ENCODE data around the gene RAP1GAP2. TPM values are rescaled to one million over a fixed set of nuclear protein-coding genes. Genes with fewer than 3 reads are reported as not detected.

The RAP1GAP2 gene
- polyA plus RNA-seq, 3 donors: 1.5 to 48.4 (median 6.1) TPM

DNA sequence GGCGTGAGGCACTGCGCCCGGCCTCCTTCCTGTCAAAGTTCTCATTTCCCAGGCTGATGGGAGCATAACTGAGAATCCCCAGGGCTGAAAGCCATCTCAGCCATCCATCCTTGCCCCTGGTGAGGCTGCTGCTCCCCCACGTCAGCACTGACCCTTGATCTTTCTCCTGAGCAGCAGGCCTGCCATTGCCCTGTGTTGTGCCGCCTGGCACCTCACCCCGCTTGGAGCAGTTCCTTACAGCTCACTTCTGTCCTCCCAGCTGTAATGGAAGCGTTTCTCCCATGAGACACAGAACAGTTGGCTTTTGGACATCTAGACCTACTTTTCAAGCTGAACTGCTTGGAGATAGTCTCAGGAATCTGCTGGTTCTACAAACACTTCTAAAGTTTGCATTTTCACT lies 215.7 kb downstream of the RAP1GAP2 start:
- Mint-ChIP-seq H3K9me3 (peaks cover 0 to 2% (median 0%) of the 10 kb centered on the region in 7 donors), H3K27me3 (ENCODE audit: low read depth in 3 of 3) (no peaks in the 10 kb centered on the region), H3K4me3 (no peak overlapping the region), H3K36me3 (peaks cover 73 to 96% of the 10 kb centered on the region in 2 donors), H3K4me1 (no peaks in the 10 kb centered on the region), H3K27ac (peak overlapping the region in 1 of 7 donors; percentile 69)
- Histone ChIP-seq H4K20me1 (ENCODE audit: insufficient read depth, low read length) (peaks cover 80% of the 10 kb centered on the region), H3K4me2 (replicated peaks; ENCODE audit: extremely low read depth, low read length, poor library complexity, severe bottlenecking) (no peak overlapping the region), H3K9ac (ENCODE audit: insufficient read depth, low read length, poor library complexity, severe bottlenecking) (no peak overlapping the region), H3K9me3 (replicated peaks in 1 of 2; ENCODE audit: control insufficient read depth in 1 of 2, insufficient read depth in 1 of 2, low read length in 2 of 2) (no peaks in the 10 kb centered on the region), H3K36me3 (replicated peaks in 1 of 2; ENCODE audit: control insufficient read depth in 1 of 2, insufficient read depth in 2 of 2, low read length in 2 of 2) (peaks cover 78 to 98% of the 10 kb centered on the region in 2 donors), H3K4me3 (replicated peaks in 1 of 3; ENCODE audit: low read depth in 2 of 3, low read length in 3 of 3) (no peak overlapping the region), H2AFZ (ENCODE audit: insufficient read depth, low read depth, low read length, poor library complexity, severe bottlenecking) (no peak overlapping the region), H3K4me1 (ENCODE audit: control insufficient read depth in 1 of 2, insufficient read depth in 2 of 2, low read length in 2 of 2) (no peaks in the 10 kb centered on the region), H3K27me3 (ENCODE audit: control insufficient read depth in 2 of 2, insufficient read depth in 2 of 2, low read length in 2 of 2) (no peaks in the 10 kb centered on the region), H3K27ac (ENCODE audit: low read depth in 1 of 2, low read length in 2 of 2) (no peak overlapping the region), H3K79me2 (ENCODE audit: insufficient read depth, low read length) (no peaks in the 10 kb centered on the region)
- TF ChIP-seq, protein P1, sequence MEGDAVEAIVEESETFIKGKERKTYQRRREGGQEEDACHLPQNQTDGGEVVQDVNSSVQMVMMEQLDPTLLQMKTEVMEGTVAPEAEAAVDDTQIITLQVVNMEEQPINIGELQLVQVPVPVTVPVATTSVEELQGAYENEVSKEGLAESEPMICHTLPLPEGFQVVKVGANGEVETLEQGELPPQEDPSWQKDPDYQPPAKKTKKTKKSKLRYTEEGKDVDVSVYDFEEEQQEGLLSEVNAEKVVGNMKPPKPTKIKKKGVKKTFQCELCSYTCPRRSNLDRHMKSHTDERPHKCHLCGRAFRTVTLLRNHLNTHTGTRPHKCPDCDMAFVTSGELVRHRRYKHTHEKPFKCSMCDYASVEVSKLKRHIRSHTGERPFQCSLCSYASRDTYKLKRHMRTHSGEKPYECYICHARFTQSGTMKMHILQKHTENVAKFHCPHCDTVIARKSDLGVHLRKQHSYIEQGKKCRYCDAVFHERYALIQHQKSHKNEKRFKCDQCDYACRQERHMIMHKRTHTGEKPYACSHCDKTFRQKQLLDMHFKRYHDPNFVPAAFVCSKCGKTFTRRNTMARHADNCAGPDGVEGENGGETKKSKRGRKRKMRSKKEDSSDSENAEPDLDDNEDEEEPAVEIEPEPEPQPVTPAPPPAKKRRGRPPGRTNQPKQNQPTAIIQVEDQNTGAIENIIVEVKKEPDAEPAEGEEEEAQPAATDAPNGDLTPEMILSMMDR (IDR thresholded peaks at IDR 0.05): no peak
- intact Hi-C loops (cut with micrococcal nuclease): loop anchor here in 1 of 2 donors (5.0 kb wide), 1 partner anchor 185 kb away; no protein-coding TSS in a partner anchor
- DNase-seq: no peak
- WGBS (ENCODE audit: insufficient coverage): 97% methylated on average over 7 of the region's 7 CpGs

DNA sequence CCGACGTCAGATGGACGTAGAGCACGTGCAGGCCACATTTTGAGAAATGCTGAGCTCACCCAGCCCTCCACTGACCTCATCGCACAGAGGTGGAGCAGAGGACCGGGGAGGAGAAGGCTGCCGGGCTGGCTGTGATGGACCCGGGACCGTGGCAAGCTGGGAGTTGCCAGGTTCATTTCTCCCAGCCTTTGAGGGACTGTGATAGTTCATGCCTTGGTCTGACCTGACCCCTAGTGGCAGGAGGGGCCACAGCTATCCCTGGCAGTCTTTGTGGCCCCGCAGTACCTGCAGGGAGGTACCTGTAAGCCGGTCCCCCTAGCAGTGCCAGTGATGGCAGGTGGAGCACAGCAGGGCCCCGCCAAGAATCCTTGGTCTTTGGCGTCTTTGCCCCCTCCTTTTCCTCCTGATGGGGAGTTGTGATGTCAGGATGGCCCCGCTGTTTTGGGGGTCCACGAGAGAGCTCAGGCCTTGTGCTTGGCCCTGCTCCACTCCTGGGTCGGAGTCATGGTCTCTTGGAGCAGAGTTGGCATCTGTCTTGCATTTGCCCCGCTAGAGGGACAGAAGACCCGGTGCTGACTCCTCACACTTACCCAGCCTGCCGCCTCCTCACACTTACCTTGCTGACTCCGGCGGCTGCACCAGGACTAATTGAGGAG lies 216.8 kb downstream of the RAP1GAP2 start:
- H2AFZ ChIP-seq (ENCODE audit: insufficient read depth, low read depth, low read length, poor library complexity, severe bottlenecking): no peak overlapping the region
- no peaks in the 10 kb centered on the region for H3K4me1 ChIP-seq (ENCODE audit: control insufficient read depth in 1 of 2, insufficient read depth in 2 of 2, low read length in 2 of 2)

More for the DNA sequence above, 216.8 kb downstream of the RAP1GAP2 start:
- peak in 2 of 3 donors; percentile 32 to 33 for DNase-seq
- no peak overlapping the region for H3K9ac ChIP-seq (ENCODE audit: insufficient read depth, low read length, poor library complexity, severe bottlenecking)
- Mint-ChIP-seq H3K4me3 (no peak overlapping the region), H3K9me3 (peaks cover 0 to 2% (median 0%) of the 10 kb centered on the region in 7 donors), H3K27ac (peak overlapping the region in 2 of 7 donors; percentile 4 to 47), H3K4me1 (no peaks in the 10 kb centered on the region), H3K27me3 (ENCODE audit: low read depth in 3 of 3) (no peaks in the 10 kb centered on the region), H3K36me3 (peaks cover 71 to 96% of the 10 kb centered on the region in 2 donors)
- no peak overlapping the region for H3K4me3 ChIP-seq (replicated peaks in 1 of 3; ENCODE audit: low read depth in 2 of 3, low read length in 3 of 3)
- H3K27me3 ChIP-seq (ENCODE audit: control insufficient read depth in 2 of 2, insufficient read depth in 2 of 2, low read length in 2 of 2): no peaks in the 10 kb centered on the region
- H3K4me2 ChIP-seq (replicated peaks; ENCODE audit: extremely low read depth, low read length, poor library complexity, severe bottlenecking): no peak overlapping the region
- H3K27ac ChIP-seq (ENCODE audit: low read depth in 1 of 2, low read length in 2 of 2): peak overlapping the region in 1 of 2 donors; percentile 20
- H4K20me1 ChIP-seq (ENCODE audit: insufficient read depth, low read length): peaks cover 76% of the 10 kb centered on the region
- peaks cover 78 to 98% of the 10 kb centered on the region in 2 donors for H3K36me3 ChIP-seq (replicated peaks in 1 of 2; ENCODE audit: control insufficient read depth in 1 of 2, insufficient read depth in 2 of 2, low read length in 2 of 2)
- intact Hi-C loops (cut with micrococcal nuclease): loop anchor here (1.0 to 5.0 kb wide), 2 partner anchors 185 to 186 kb away; no protein-coding TSS in a partner anchor
- H3K9me3 ChIP-seq (replicated peaks in 1 of 2; ENCODE audit: control insufficient read depth in 1 of 2, insufficient read depth in 1 of 2, low read length in 2 of 2): no peaks in the 10 kb centered on the region
- H3K79me2 ChIP-seq (ENCODE audit: insufficient read depth, low read length): no peaks in the 10 kb centered on the region
- TF ChIP-seq, protein P1 (IDR thresholded peaks at IDR 0.05): peak; percentile 76
- 78% methylated on average over 13 of the region's 21 CpGs for WGBS (ENCODE audit: insufficient coverage)

Measured in CD14-positive monocyte (primary cell).